ENCODE data around the gene NCK1.
"Not testable (repeated sequence)": the region's sequence is repeated elsewhere in the genome, so short reads cannot be mapped to it uniquely, and the experiment has no call there.

Gene NCK1

DNA sequence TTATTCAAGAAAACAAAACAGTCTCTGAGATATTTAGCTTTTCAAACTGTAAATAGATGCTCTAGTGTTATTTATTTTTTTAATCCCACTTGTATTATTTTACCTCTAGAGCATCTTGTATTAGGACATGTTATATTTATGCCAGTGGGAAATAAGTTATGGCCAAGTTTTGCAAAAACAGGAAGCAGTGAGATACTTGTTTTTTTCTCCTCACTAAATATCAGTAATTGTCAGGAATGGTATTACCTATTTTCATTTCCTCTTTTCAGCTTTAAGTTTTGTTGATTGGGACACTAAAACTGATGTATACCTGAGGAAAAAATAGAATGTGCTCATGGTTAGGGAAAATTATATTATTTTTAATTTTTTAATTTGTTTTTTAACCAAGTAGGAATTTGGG is 87.1 kb downstream of the NCK1 start:
- no peak for DNase-seq (ENCODE audit: low spot score)

- DNase-seq (ENCODE audit: low spot score), result no peak
These were observed 87.7 kb downstream of the NCK1 start for GRCh38 chr3:136949708-136950107.

- no peak for DNase-seq (ENCODE audit: low spot score)
These were observed 88.6 kb downstream of the NCK1 start for GRCh38 chr3:136950623-136951022.

GRCh38 chr3:136952292-136952691 is 90.3 kb downstream of the NCK1 start:
- no peak for DNase-seq (ENCODE audit: low spot score)

GRCh38 chr3:136954251-136954650 is 92.2 kb downstream of the NCK1 start:
- DNase-seq (ENCODE audit: low spot score), result no peak

DNA sequence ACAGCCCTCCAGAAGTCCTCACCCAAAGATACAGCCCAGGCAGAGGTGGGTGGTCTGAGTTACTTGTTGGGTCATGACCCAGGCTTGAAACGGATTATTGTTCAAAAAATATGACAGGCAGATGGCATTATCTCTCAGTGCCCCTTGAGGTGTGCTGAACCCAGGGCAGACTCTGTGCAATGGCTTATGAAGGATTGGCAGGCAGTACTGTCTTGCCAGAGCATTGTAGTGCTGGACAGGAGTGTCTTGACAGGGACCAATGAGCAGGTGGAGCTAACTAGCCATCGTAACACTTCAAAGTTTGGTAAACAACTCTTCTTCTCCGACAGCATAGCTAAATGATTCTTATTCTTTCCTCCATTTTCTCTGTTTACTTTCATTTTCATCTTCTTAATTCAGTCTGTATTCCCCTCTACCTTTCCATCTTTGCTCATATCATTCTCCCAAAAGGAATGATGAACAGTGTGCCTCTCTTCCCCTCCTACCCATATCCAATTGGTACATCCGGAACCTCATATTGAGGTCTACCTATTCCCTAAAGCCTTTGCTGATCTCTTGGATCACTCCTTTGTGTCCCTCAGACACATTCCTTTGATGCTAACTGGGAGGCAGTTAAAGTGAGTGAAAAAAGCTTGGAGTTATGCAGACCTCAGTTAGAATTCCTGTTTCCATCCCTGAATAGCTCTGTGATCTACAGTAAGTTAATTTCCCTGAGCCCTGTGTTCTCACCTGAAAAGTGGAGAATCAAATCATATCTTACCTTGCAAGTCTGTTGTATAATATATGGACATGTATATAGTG is 93.2 kb downstream of the NCK1 start:
- no peak for DNase-seq (ENCODE audit: low spot score)

- no peak for DNase-seq (ENCODE audit: low spot score)
These were observed 93.8 kb downstream of the NCK1 start for GRCh38 chr3:136955813-136956212.

- DNase-seq (ENCODE audit: low spot score), result no peak
These were observed 95.0 kb downstream of the NCK1 start for GRCh38 chr3:136956971-136957370.

DNA sequence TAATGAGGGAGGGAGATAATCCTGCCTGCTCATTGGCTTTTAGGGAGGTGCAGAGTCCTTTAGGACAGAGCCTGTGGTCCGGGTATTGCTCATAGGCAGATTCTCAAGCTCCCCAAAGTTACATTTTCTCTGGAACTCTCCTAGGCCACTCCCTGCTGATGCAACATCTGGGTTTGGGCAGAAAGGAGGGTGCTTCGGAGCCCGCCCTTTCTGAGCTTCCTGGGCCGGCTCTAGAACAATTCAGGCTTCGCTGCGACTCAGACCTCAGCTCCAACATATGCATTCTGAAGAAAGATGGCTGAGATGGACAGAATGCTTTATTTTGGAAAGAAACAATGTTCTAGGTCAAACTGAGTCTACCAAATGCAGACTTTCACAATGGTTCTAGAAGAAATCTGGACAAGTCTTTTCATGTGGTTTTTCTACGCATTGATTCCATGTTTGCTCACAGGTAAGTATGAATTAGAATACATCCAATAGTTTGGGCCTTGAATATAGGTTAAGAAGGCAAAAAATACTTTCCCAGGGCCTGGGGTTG is 95.8 kb downstream of the NCK1 start, which contains the start of gene IL20RB:
IL20RB (plus strand) TSS at position 233 of the 538 bp plus-strand sequence; CDS start at position 364, 131 bp downstream.
- no peak for DNase-seq (ENCODE audit: low spot score)

- DNase-seq (ENCODE audit: low spot score), result no peak
These were observed 96.9 kb downstream of the NCK1 start for GRCh38 chr3:136958939-136959338.

GRCh38 chr3:136959599-136959998 is 97.6 kb downstream of the NCK1 start:
- no peak for DNase-seq (ENCODE audit: low spot score)

GRCh38 chr3:136960838-136961836 is 99.1 kb downstream of the NCK1 start:
- DNase-seq (ENCODE audit: low spot score), result no peak

DNA sequence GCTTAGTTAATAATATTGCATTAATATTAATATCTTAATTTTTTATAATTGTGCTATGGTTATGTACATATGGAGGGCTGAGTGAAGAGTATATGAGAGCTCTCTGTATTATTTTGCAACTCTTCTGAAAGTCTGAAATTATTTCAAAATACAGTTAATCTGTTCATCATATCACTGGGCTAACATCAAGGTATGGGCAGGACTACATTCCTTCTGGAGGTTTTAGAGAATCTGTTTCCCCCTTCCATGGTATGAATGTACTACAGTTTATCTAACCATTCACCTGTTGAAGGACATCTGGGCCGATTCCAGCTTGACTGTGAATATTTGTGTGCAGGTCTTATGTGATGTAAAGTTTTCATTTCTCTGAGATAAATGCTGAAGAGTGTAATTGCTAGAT is 100.9 kb downstream of the NCK1 start:
- DNase-seq (ENCODE audit: low spot score), result no peak

GRCh38 chr3:136969539-136969938 is 107.5 kb downstream of the NCK1 start:
- DNase-seq (ENCODE audit: low spot score), result not testable (repeated sequence)

GRCh38 chr3:136973352-136973751 is 111.3 kb downstream of the NCK1 start:
- DNase-seq (ENCODE audit: low spot score), result no peak

- DNase-seq (ENCODE audit: low spot score), result no peak
These were observed 112.7 kb downstream of the NCK1 start for GRCh38 chr3:136974670-136975069.

DNA sequence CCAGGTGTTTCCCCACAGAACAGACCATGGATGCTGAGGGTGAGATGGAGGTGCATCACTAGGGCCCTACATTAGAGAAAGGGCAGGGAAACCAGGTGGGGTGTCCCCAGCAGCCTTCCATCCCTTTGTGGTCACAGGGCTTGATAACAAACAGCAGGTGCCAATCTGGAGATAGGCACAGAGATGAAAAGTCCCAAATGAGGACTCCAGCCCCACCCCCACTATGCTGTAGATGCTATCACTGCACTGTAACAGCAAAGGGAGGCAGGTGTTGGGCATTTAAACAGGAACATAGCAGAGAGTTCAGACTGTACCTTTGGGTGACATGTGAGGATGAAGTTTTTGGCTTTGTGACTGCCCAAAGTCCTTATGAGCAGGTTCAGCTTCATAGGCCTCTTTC is 117.2 kb downstream of the NCK1 start:
- no peak for DNase-seq (ENCODE audit: low spot score)

- DNase-seq (ENCODE audit: low spot score), result no peak
These were observed 117.7 kb downstream of the NCK1 start for GRCh38 chr3:136979684-136980083.

DNA sequence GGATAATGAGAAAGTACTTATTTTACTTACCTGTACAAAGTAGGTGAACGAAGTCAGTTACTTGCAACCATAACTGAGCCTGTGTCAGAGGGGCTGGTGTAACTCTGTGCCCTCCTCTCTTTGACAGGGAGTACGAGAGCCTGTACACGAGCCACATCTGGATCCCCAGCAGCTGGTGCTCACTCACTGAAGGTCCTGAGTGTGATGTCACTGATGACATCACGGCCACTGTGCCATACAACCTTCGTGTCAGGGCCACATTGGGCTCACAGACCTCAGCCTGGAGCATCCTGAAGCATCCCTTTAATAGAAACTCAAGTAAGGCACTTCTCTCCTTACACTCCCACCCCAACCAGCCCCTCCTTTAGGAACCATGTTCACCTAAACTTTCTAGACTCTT is 120.0 kb downstream of the NCK1 start:
- no peak for DNase-seq (ENCODE audit: low spot score)

- no peak for DNase-seq (ENCODE audit: low spot score)
These were observed 120.6 kb downstream of the NCK1 start for GRCh38 chr3:136982520-136983138.

GRCh38 chr3:136984837-136985236 is 122.8 kb downstream of the NCK1 start:
- DNase-seq (ENCODE audit: low spot score), result no peak

DNA sequence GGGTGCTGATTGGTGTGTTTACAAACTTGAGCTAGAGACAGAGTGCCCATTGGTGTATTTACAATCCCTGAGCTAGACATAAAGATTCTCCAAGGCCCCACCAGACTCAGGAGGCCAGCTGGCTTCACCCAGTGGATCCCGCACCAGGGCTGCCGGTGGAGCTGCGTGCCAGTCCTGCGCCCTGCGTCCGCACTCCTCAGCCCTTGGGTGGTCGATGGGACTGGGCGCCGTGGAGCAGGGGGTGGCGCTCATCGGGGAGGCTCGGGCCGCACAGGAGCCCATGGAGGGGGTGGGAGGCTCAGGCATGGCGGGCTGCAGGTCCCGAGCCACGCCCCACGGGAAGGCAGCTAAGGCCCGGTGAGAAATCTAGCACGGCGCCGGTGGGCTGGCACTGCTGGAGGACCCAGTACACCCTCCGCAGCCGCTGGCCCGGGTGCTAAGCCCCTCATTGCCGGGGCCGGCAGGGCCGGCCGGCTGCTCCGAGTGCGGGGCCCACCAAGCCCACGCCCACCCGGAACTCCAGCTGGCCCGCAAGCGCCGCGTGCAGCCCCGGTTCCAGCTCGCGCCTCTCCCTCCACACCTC is 125.5 kb downstream of the NCK1 start:
- DNase-seq (ENCODE audit: low spot score), result not testable (repeated sequence)
